ENCODE measurements around the gene EEFSEC. TPM values are rescaled to one million over a fixed set of nuclear protein-coding genes. Genes with fewer than 3 reads are reported as not detected.

The EEFSEC gene
- total RNA-seq, 3 donors from 2014 or later: 13.9 to 28.2 (median 19.8) TPM

DNA sequence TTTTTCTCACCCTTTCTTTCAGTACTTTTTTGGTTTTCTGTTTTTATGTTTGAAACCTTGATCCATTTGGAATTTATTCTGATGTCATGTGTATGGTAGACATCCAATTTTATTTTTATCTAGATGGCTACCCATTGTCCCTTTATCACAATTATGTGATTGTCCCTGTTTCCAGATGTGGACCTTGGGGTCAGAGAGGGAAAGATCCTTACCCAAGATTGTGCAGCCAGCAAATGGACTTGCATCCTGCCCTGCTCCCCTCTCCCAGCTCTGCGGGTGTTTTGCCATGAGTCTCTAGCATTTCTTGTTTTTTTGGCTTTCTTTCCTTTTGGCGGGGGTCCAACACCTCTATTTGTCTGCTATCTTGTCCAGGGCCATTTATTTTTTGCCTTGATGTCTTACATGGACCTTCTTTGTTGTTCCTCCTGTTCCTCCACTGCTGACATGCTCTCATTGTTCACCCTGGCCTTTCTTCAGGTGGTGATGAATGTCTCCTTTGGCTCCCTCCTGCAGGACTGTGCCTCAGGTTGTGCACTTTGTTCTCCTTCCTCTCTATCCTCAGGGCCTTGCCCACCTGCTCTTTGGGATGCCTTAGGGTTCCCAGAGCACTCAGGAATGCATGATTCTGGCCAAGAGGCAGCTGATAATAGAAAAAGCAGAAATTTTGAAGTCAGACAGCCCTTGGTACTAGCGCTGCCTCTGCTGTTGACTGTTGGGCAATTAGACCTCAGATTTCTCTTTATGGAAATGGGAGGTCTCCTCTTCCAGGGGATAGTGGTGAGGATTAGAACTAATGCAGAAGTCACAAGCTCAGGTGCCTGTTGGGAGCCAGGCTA is 84.3 kb downstream of the EEFSEC start:
- Histone ChIP-seq H3K36me3 (no peaks in the 10 kb centered on the region), H3K27ac (no peak overlapping the region), H3K27me3 (no peaks in the 10 kb centered on the region), H3K4me1 (no peaks in the 10 kb centered on the region), H3K9me3 (no peaks in the 10 kb centered on the region), H3K4me3 (no peak overlapping the region)
- DNase-seq (ENCODE audit: low spot score in 2 of 2): no peak
- TF ChIP-seq POLR2AphosphoS5 (IDR thresholded peaks at IDR 0.05) (no peak), POLR2A (IDR thresholded peaks at IDR 0.05) (no peak)
- TF ChIP-seq, protein P1, sequence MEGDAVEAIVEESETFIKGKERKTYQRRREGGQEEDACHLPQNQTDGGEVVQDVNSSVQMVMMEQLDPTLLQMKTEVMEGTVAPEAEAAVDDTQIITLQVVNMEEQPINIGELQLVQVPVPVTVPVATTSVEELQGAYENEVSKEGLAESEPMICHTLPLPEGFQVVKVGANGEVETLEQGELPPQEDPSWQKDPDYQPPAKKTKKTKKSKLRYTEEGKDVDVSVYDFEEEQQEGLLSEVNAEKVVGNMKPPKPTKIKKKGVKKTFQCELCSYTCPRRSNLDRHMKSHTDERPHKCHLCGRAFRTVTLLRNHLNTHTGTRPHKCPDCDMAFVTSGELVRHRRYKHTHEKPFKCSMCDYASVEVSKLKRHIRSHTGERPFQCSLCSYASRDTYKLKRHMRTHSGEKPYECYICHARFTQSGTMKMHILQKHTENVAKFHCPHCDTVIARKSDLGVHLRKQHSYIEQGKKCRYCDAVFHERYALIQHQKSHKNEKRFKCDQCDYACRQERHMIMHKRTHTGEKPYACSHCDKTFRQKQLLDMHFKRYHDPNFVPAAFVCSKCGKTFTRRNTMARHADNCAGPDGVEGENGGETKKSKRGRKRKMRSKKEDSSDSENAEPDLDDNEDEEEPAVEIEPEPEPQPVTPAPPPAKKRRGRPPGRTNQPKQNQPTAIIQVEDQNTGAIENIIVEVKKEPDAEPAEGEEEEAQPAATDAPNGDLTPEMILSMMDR (IDR thresholded peaks at IDR 0.05): no peak
- intact Hi-C loops (cut with DNase I; ENCODE audit: low total_unique reads): no loop called here

DNA sequence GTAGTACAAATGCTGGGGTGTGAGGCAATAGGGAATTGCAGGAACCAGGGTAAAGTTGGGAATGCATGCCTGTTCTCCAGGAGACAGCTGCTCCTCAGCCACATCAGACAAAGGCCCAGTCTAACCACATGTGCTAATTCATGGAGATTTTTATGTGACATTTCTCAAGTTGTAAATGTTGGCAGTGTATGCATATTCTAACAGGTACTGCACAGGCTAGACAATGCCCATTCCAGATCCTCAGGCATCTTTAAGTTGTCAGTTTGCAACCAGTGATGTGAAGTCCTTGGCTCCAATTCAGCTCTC is 84.9 kb downstream of the EEFSEC start:
- Histone ChIP-seq H3K36me3 (no peaks in the 10 kb centered on the region), H3K4me1 (no peaks in the 10 kb centered on the region), H3K4me3 (no peak overlapping the region), H3K27me3 (no peaks in the 10 kb centered on the region), H3K9me3 (no peaks in the 10 kb centered on the region), H3K27ac (no peak overlapping the region)
- DNase-seq (ENCODE audit: low spot score in 2 of 2): no peak
- TF ChIP-seq POLR2AphosphoS5 (IDR thresholded peaks at IDR 0.05): no peak
- TF ChIP-seq POLR2A (IDR thresholded peaks at IDR 0.05): no peak
- TF ChIP-seq, protein P1 (IDR thresholded peaks at IDR 0.05): no peak
- intact Hi-C loops (cut with DNase I; ENCODE audit: low total_unique reads): no loop called here

DNA sequence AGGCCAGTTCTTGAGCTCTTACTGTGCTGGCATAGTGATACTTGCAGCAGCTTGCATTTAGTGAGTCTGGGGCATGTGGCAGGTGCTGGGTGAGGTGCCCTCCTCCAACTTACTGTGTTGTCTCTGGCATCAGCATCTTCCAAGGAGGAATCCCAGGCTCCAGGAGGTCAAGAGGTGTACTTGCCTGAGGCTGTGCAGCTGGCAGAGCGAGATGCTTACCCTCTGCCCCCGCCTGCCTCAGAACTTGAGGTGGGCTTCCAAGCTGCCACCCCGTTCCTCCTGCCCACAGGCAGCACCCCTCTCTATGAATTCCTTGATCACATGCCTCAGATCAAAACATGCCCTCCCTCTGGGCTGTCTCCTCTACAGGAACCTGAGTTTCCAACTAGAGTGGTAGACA is 86.0 kb downstream of the EEFSEC start:
- intact Hi-C loops (cut with DNase I; ENCODE audit: low total_unique reads): no loop called here
- Histone ChIP-seq H3K9me3 (no peaks in the 10 kb centered on the region), H3K4me1 (no peaks in the 10 kb centered on the region), H3K4me3 (no peak overlapping the region), H3K27ac (no peak overlapping the region), H3K36me3 (no peaks in the 10 kb centered on the region), H3K27me3 (no peaks in the 10 kb centered on the region)
- TF ChIP-seq POLR2AphosphoS5 (IDR thresholded peaks at IDR 0.05) (no peak), POLR2A (IDR thresholded peaks at IDR 0.05) (no peak)
- TF ChIP-seq, protein P1 (IDR thresholded peaks at IDR 0.05): no peak
- no peak for DNase-seq (ENCODE audit: low spot score in 2 of 2)

DNA sequence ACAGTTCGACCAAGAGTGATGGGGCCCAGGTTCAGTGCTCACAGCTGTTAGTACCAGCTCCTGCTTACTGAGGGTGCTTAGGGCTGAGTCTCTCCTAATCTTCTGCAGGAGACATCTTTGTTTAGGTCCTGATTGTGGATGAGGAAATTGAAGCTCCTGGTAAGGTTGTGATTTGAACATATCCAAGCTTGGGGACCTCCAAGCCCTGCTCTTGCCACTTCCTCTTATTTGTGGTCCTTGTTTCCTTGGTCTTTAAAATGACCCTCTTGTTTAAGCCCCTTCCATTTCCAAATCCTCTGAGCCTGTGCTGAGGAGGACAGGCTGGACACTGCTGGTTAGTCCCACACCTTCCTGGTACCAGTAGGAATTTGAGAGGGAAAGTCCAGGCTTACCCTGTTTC is 87.0 kb downstream of the EEFSEC start:
- H3K9me3 ChIP-seq: no peaks in the 10 kb centered on the region
- intact Hi-C loops (cut with DNase I; ENCODE audit: low total_unique reads): loop anchor here (10.0 kb wide), 1 partner anchor 1185 kb away; no protein-coding TSS in a partner anchor
- no peaks in the 10 kb centered on the region for H3K4me1 ChIP-seq
- no peaks in the 10 kb centered on the region for H3K27me3 ChIP-seq
- H3K36me3 ChIP-seq: no peaks in the 10 kb centered on the region
- H3K27ac ChIP-seq: no peak overlapping the region
- TF ChIP-seq, protein P1 (IDR thresholded peaks at IDR 0.05): no peak
- TF ChIP-seq POLR2AphosphoS5 (IDR thresholded peaks at IDR 0.05) (no peak), POLR2A (IDR thresholded peaks at IDR 0.05) (no peak)
- H3K4me3 ChIP-seq: no peak overlapping the region
- DNase-seq (ENCODE audit: low spot score in 2 of 2): no peak

DNA sequence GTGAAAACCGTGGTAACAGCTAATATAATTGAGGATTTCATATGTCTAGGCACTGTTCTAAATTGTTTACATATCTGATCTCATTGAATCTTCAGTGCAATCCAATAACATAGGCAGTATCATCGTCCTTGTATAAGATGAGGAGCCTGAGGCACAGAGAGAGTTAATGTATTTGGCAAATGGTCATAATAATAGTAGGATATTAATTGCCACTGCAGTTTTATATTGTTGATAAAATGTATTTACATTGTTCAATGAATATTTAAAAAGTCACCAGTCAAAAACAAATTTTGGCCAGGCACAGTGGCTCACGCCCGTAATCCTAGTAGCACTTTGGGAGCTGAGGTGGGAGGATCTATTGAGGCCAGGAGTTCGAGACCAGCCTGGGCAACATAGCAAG is 88.5 kb downstream of the EEFSEC start:
- Histone ChIP-seq H3K9me3 (no peaks in the 10 kb centered on the region), H3K36me3 (no peaks in the 10 kb centered on the region), H3K27me3 (no peaks in the 10 kb centered on the region), H3K4me1 (no peaks in the 10 kb centered on the region), H3K4me3 (no peak overlapping the region), H3K27ac (no peak overlapping the region)
- intact Hi-C loops (cut with DNase I; ENCODE audit: low total_unique reads): loop anchor here (10.0 kb wide), 1 partner anchor 1187 kb away; no protein-coding TSS in a partner anchor
- TF ChIP-seq POLR2AphosphoS5 (IDR thresholded peaks at IDR 0.05) (no peak), POLR2A (IDR thresholded peaks at IDR 0.05) (no peak)
- TF ChIP-seq, protein P1 (IDR thresholded peaks at IDR 0.05): no peak
- DNase-seq (ENCODE audit: low spot score in 2 of 2): no peak

Data from breast epithelium (tissue), 4 donors.